HG02943 (cell line): Measurements from ENCODE around the gene CCDC172.

Experiments
- ATAC-seq: cut with Tn5 transposase; IDR thresholded peaks from one replicate; pipeline ENCODE4 v1.9.1; 2021; ENCODE audit warnings: mild to moderate bottlenecking, low read depth, moderate library complexity; ENCODE audit not compliant: unreplicated experiment

Gene CCDC172, protein sequence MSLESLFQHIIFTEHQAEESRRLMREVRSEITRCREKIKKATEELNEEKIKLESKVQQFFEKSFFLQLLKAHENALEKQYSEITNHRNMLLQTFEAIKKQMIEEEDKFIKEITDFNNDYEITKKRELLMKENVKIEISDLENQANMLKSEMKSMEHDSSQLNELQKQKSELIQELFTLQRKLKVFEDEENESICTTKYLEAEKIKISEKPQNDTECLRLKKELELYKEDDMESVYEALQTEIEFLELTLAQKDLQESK

DNA sequence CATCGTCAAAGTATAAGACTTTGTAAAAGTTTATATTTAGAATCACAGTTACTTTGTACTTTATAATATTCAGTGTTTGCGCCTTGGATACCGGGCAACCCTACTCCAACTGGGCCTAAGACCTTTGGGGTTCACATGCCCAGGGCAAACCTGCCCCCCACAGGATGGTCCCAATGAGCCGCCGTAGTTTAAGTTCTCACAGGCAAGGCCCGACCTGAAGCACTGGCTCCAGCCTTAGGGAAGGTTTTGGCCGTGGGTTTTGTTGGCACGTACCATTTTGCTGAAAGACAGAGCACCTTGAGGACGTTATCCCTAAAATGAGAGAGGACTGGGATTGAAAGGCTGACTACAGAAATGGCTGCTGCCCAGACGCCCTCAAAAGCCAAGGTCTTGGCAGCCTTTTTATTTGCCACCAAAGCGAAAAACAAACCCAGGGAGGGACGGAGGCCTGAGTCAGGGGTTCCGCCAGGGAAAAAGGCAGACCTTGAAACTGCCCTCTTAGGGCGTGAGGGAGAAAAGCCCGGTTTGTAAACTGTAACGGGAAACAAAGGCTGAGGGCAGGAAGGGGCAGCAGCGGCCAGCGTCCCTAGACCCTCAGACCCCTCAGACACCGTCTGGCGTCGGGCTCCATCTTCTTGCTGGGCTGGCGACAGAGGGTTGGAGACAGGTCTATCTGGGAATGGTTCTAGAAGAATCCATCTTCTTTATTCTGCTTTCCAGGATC is at the start of gene CCDC172:
Gene CCDC172, plus strand, starts transcription at position 222 of the 724 bp plus-strand sequence. CDS start 564 bp downstream, outside the sequence.
- ATAC-seq, result no peak

DNA sequence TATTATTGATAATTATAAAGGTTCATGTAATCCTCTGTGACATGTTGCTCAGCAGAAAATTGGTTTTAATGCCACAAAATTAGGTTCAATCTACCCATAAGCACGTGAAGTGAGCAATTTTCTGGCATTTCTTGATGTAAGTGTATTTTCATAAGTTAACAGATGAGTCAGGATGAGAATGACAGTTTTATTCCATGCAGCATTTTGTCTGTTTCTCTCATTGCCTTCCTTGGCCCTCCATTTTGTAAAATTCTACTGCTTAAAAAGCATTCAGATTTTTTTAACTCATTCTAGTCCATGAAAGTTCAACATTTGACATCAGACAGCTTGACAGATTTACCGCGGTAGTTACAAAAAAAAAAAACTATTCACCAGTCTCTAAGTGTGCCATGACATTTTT is 47.3 kb upstream of the CCDC172 start:
- no peak for ATAC-seq

DNA sequence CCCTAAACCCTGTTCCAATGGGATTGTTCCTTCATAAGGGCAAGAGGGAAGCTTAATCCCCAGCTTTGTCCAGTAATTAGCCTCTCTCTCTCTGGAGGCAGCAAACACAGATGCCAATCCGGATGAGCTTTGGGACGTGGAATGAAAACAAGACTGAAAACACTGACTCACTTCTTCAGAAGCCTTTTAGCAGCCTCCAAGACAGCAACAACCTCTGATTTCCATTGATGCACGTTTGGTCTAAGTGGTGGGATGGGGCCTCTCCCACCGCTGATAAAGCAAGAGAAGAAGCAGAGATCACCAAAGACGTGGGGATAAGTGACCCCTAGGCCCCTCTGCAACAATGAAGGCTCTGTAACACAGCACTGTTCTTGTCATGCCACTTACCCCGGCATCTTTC is 45.4 kb upstream of the CCDC172 start:
- ATAC-seq, result no peak

- no peak for ATAC-seq
Measured at GRCh38 chr10:116281775-116282174, 42.5 kb upstream of the CCDC172 start.

DNA sequence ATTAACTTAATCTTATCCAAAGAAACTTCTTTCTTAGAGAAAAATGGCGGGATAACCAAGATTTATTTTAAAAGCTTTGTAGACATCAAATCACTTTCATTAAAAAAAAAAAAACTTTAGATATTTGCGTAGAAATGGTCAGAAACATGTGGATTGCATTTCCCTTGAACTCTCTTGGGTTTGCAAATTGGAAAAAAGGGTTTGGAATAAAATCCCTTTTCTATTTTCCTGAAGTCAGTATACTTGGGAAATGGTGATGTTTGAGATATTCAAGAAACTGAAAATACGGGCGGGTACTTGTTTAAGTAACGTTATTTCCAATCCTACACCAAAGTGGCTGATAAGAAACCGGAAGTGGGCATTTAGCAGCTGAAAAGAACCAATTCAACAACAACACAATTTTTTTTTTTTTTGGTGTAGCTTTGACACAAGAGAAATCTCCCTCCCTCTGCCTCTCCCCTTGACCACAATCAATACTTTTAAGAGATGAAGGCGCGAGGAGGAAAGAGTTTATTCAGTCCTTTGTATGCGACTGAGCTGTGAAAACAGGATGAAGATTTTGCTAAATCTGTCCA is 37.5 kb upstream of the CCDC172 start:
- no peak for ATAC-seq

- ATAC-seq, result no peak
Measured at GRCh38 chr10:116287906-116288501, 36.2 kb upstream of the CCDC172 start.

DNA sequence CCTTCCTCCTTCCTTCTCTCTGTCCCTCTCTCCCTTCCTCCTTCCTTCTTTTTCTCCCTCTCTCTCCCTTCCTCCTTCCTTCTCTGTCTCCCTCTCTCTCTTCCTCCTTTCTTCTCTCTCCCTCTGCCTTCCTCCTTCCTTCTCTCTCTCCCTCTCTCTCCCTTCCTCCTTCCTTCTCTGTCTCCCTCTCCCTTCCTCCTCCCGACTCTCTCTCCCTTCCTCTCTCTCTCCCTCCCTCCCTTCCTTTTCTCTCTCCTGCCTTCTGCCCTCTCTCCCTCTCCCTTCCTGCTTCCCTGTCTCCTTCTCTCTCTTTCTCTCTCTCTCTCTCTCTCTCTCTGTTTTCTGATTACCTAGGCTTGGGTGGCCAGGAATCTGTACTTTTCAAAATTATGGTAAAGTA is 34.6 kb upstream of the CCDC172 start:
- ATAC-seq, result no peak

GRCh38 chr10:116292493-116292892 is 31.8 kb upstream of the CCDC172 start:
- no peak for ATAC-seq

DNA sequence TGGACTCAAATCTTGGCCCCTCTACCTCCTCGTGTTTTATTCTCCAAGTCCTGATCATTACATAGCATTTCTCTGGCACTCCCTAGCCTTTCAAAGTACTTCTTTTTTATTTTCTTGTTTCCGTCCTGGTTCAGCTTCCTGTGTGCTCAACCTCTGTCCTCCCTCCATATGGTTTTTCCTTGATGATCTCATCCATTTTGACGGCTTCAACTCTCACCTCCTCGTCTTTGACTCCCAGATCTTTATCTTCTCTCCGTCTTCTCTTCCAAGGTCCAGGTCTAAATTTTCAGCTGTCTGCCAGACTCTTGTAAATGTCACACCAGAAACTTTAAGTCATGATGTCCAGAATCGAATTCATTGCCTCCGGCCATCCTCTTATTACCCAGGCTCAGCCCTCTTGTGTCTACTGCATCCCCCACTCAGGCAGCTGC is 27.9 kb upstream of the CCDC172 start:
- no peak for ATAC-seq

DNA sequence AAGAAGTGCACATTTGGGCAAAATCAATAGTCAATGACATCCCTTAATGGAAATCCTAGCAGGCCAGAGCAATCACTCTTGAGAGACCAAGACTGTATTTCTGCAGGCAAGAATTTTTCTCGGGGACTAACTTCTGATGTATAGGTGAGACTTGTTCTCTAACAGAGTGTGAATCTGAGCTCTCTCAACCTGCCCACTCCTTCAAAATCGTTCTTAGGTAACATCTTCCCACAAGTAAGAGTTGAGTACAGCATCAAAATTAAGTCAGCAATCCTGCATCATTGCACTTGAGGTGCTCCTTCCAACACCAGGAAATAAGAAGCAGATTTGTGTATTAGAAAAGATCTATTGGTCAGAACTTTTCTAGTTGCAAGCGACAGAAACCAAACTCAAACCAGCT is 25.7 kb upstream of the CCDC172 start:
- no peak for ATAC-seq

GRCh38 chr10:116300542-116300941 is 23.7 kb upstream of the CCDC172 start:
- no peak for ATAC-seq

GRCh38 chr10:116304923-116305322 is 19.3 kb upstream of the CCDC172 start:
- ATAC-seq, result no peak

GRCh38 chr10:116306847-116307246 is 17.4 kb upstream of the CCDC172 start:
- no peak for ATAC-seq

DNA sequence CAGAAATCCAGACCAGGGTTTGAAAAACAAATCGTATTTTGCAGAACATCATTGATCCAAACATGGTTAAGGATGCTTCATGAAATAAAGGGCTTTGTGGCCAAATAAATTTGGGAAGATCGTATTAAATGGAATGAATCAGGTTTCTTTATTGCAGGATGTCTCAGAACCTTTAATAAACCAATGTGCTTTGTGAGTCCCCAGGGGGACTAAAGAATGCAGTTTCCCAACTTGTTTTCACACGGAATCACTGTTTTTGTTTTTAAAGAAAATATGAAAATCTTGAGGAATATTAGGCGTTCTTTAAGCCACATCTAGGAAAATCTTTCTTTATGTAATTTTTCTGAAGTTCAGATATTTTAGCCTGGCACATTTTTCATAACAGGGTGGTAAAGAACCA is 16.8 kb upstream of the CCDC172 start:
- ATAC-seq, result no peak

- ATAC-seq, result no peak
Measured at GRCh38 chr10:116311016-116311415, 13.2 kb upstream of the CCDC172 start.

DNA sequence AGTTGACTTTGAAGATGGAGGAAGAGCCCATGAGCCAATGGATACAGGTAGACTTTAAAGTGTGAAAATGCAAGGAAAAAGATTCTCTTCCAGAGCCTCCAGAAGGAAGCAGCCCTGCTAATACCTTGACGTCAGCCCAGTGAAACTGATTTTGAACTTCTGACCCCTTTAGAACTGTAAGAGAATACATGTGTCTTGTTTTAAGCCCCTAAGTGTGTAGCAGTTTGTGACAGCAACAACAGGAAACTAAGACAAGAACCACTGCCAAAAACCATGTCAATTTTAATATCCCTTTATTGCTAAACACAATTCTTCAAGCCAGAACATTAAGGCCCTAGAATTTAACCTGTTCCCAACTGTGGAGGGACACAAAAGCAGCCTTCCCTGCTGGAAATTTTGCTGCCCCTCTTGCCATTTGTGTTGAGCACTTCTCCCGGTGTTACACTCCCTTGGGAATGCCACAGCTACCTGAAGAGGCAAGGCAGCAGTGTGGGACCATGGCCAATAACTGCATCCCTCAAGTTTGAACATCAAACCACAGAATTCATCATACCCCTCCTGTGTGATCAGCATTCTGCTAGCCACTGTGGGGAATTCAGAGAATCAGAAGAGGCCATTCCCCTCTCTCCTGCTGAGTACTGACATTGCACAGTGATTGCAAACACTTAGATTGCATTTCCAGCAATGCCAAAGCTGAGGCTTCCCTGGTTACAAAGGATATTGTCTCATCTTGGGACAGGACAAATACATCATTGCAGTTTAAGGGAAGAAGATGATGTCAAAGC is 12.3 kb upstream of the CCDC172 start:
- ATAC-seq, result no peak

DNA sequence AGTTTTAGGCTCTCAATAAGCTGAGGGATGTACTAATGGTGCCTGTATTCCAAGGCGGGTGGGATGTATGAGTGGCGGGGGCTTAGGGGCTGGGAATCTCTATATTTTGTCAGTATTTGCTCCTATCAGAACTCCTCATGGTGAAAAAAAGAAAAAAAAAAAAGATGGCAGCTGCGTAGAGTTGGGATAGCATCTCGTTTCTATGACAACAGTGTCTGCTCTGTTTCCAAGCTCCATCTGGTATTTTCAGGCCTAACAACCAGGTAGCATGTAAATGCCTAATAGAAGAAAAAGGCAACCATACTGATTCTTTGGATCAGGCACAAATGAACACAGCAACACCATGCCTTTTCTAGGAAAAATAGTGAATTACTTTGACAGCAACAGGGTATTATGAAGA is 11.7 kb upstream of the CCDC172 start:
- ATAC-seq, result no peak

DNA sequence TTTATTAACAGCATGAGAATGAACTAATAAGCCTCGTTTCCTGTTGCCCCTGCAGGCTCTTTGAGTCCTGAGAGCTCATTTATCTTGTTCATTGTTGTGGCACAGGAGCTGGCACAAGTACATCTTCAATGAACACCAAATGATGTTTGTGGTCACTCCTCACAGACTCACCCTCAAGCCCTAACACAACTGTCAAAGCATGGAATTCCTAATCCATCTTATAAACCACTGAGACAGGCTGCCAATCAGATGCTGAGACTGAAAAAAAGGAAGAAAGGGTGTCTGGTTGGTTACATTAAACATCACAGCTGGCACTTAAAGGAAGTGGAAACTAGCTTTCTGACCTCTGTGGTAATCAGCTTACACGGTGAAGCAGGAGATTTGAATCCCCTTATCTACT is 7.7 kb upstream of the CCDC172 start:
- ATAC-seq, result no peak

GRCh38 chr10:116324951-116325635 is 845 bp downstream of the CCDC172 start:
- no peak for ATAC-seq

GRCh38 chr10:116325987-116326386 is 1.7 kb downstream of the CCDC172 start:
- no peak for ATAC-seq
